Placental pericyte (primary cell): ENCODE results near the gene WFDC13. TPM values are rescaled to one million over a fixed set of nuclear protein-coding genes. Genes with fewer than 3 reads are reported as not detected.
A peak's percentile ranks its signal among the peaks of the same experiment; 100 is the strongest.

ENCODE experiments used
- small RNA-seq: library from RNA; depleted of rRNA; stranded (forward); fragments of <200 nt; gene quantifications from one replicate; pipeline ENCODE3, GENCODE V24; 2012; ENCODE audit warnings: low replicate concordance
- total RNA-seq: library from RNA; depleted of rRNA; stranded (reverse); fragments of >200 nt; gene quantifications from 2 replicates; pipeline ENCODE4 v1.2.3, GENCODE V29; 2012

The WFDC13 gene, protein sequence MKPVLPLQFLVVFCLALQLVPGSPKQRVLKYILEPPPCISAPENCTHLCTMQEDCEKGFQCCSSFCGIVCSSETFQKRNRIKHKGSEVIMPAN
- total RNA-seq: not detected in 2 replicates

DNA sequence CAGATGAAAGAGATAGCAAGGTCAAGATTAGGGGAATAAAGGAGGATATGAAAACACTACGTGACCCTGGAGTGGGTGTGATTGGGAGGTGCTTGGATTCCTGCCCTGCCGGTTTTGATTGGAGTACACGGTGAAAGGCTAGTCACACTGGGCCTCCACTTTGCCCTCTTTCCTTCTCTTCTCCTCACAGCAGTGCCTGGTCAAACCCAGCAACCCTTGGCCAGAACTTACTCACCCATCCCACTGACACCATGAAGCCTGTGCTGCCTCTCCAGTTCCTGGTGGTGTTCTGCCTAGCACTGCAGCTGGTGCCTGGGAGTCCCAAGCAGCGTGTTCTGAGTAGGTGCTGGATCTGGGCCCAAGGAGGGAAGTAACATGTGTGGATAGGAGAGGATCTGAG, at the start of gene WFDC13:
WFDC13 (plus strand) TSS at position 166 of the 400 bp plus-strand sequence; CDS start at position 252, 86 bp downstream.

DNA sequence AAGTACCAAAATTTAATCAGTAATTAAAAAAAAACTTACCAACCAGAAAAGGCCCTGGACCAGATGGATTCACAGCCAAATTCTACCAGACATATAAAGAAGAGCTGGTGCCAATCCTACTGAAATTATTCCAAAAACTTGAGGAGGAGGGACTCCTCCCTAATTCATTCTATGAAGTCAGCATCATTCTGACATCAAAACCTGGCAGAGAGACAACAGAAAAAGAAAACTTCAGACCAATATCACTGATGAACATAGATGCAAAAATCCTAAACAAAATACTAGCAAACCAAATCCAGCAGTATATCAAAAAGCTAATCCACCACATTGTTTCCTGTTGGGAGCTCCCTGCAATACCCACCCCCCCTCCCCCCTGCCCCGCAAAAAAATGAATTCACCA, 31.7 kb upstream of the WFDC13 start, which contains the start of gene WFDC11:
WFDC11 (minus strand) TSS at position 101 of the 400 bp plus-strand sequence. CDS start 19,639 bp downstream, outside the sequence.

DNA sequence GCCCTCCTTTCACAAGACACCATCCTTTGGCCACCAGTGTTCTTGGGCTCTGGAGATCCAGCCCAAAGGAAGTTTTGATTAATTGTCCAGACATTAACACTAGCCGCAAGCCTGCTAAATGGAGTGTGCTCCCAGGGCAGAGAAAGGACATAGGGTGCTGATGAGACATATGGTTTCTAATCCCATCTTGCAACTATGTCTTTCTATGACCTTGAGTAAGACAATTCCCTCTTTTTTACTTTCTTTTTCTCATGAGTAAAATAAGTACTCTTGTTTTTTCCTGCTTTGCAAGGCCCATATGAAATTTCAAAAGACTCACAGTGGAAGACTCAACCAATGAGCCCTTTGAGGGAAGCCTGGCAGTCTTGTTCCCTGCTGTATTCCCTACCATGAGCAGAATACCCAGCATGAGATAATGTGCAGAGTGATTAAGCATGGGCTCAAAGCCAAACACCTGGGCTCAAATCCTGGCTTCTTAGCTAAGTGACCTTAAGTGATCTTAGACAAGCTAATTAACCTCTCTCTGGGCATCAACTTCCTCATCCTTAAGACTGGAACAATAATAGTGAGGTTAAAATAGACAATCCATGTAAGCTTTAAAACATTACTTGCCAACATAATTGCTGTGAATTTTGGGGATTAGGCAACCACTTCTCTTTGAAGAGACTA, 3.3 kb downstream of the WFDC13 start, which contains the start of gene WFDC10B:
WFDC10B (minus strand) TSS at position 51 of the 669 bp plus-strand sequence. CDS start 19,027 bp downstream, outside the sequence.

DNA sequence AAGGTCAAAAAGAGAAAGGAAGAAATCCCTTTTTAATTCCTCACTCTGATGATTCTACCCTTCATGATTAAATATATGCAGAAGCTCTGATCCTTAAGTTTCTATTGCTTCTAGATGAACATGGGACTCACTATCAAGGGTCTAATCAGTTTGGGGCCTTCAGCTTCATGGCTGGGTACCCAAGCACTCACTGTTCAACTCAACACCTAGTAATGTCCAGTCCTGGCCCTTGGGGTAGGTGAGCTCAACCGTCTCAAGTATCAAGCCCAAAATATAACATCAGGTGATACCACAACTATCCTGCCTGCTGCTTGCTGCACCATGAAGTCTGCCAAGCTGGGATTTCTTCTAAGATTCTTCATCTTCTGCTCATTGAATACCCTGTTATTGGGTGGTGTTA, 20.2 kb downstream of the WFDC13 start, which contains the start of gene SPINT4:
SPINT4 (plus strand) TSS at position 301 of the 400 bp plus-strand sequence; CDS start at position 322, 21 bp downstream.

Small RNA genes lying within 50 kb of the gene (small RNA-seq; reads per million reads assigned to genes)
- gene MIR3617: 2.0 reads per million, percentile 67 among the genes with 10 or more reads in this experiment
- not detected for gene SPINT5P

Other genes with a start within 250 kb of the WFDC13 start
- not detected in 2 replicates for gene WFDC2, start 232.3 kb upstream of the WFDC13 start, total RNA-seq
- not detected in 2 replicates for gene SPINT3, start 186.4 kb upstream of the WFDC13 start, total RNA-seq
- not detected in 2 replicates for gene WFDC6, start 162.6 kb upstream of the WFDC13 start, total RNA-seq
- not detected in 2 replicates for gene EPPIN, start 154.6 kb upstream of the WFDC13 start, total RNA-seq
- not detected in 2 replicates for gene WFDC8, start 122.8 kb upstream of the WFDC13 start, total RNA-seq
- gene WFDC10A, start 72.3 kb upstream of the WFDC13 start, total RNA-seq: not detected in 2 replicates
- gene WFDC9, start 70.8 kb upstream of the WFDC13 start, total RNA-seq: not detected in 2 replicates
- gene WFDC11, start 31.8 kb upstream of the WFDC13 start, total RNA-seq: not detected in 2 replicates
- not detected in 2 replicates for gene WFDC10B, start 3.0 kb downstream of the WFDC13 start, total RNA-seq
- not detected in 2 replicates for gene SPINT4, start 20.3 kb downstream of the WFDC13 start, total RNA-seq
- 0.66 TPM in 1 of 2 replicates, not detected in the other for gene WFDC3, start 89.8 kb downstream of the WFDC13 start, total RNA-seq
- 14.3 and 18.4 TPM in 2 replicates for gene DNTTIP1, start 89.9 kb downstream of the WFDC13 start, total RNA-seq
- 1.8 and 71.3 TPM in 2 replicates for gene UBE2C, start 110.6 kb downstream of the WFDC13 start, total RNA-seq
- gene TNNC2, start 125.3 kb downstream of the WFDC13 start, total RNA-seq: 0.66 TPM in 1 of 2 replicates, not detected in the other
- gene SNX21, start 131.8 kb downstream of the WFDC13 start, total RNA-seq: 51.2 and 79.3 TPM in 2 replicates
- 34.9 and 44.6 TPM in 2 replicates for gene ACOT8, start 155.4 kb downstream of the WFDC13 start, total RNA-seq
- gene ZSWIM3, start 155.6 kb downstream of the WFDC13 start, total RNA-seq: 3.9 and 5.2 TPM in 2 replicates
- 8.1 and 14.0 TPM in 2 replicates for gene ZSWIM1, start 179.2 kb downstream of the WFDC13 start, total RNA-seq
- 1.6 and 3.3 TPM in 2 replicates for gene SPATA25, start 185.6 kb downstream of the WFDC13 start, total RNA-seq
- gene NEURL2, start 189.2 kb downstream of the WFDC13 start, total RNA-seq: 3.6 and 11.8 TPM in 2 replicates
- gene CTSA, start 189.3 kb downstream of the WFDC13 start, total RNA-seq: 53.5 and 151 TPM in 2 replicates
- 14.6 and 77.5 TPM in 2 replicates for gene PLTP, start 210.1 kb downstream of the WFDC13 start, total RNA-seq
- gene PCIF1, start 232.6 kb downstream of the WFDC13 start, total RNA-seq: 14.0 and 15.8 TPM in 2 replicates